BE2C (cell line): ENCODE data around the gene HMX1.

Source experiments
- DNase-seq: peaks from one replicate; pipeline ENCODE4 v3.0.0-alpha.2; 2020
- H3K27me3 ChIP-seq: fragments of 250-450 bp; sonication (Bioruptor Pico); 2 replicates; pipeline ENCODE4 v1.5.1; 2020; ENCODE audit warnings: mild to moderate bottlenecking
- H3K36me3 ChIP-seq: fragments of 250-450 bp; sonication (Bioruptor Pico); 2 replicates; pipeline ENCODE4 v1.5.1; 2020; ENCODE audit warnings: mild to moderate bottlenecking
- H3K4me1 ChIP-seq: fragments of 250-450 bp; sonication (Bioruptor Pico); 2 replicates; pipeline ENCODE4 v1.5.1; 2020
- H3K4me3 ChIP-seq: 2 replicates; pipeline ENCODE4 v1.5.1; 2011; ENCODE audit warnings: low read depth, low read length
- H3K9me3 ChIP-seq: fragments of 250-450 bp; sonication (Bioruptor Pico); 2 replicates; pipeline ENCODE4 v1.5.1; 2020
- TF ChIP-seq, protein P1 (sequence below): IDR thresholded peaks from 2 replicates; pipeline ENCODE4 v1.5.1; 2012; ENCODE audit warnings: mild to moderate bottlenecking, low read depth, low read length

The HMX1 gene

GRCh38 chr4:8906991-8907595, 35.5 kb upstream of the HMX1 start:
- Histone ChIP-seq H3K4me1 (no peaks in the 10 kb centered on the region), H3K27me3 (no peaks in the 10 kb centered on the region; the same call in 1 of the 2 replicates), H3K9me3 (no peaks in the 10 kb centered on the region), H3K36me3 (no peaks in the 10 kb centered on the region), H3K4me3 (no peak overlapping the region)
- no peak for DNase-seq
- TF ChIP-seq, protein P1, sequence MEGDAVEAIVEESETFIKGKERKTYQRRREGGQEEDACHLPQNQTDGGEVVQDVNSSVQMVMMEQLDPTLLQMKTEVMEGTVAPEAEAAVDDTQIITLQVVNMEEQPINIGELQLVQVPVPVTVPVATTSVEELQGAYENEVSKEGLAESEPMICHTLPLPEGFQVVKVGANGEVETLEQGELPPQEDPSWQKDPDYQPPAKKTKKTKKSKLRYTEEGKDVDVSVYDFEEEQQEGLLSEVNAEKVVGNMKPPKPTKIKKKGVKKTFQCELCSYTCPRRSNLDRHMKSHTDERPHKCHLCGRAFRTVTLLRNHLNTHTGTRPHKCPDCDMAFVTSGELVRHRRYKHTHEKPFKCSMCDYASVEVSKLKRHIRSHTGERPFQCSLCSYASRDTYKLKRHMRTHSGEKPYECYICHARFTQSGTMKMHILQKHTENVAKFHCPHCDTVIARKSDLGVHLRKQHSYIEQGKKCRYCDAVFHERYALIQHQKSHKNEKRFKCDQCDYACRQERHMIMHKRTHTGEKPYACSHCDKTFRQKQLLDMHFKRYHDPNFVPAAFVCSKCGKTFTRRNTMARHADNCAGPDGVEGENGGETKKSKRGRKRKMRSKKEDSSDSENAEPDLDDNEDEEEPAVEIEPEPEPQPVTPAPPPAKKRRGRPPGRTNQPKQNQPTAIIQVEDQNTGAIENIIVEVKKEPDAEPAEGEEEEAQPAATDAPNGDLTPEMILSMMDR, result no peak

GRCh38 chr4:8906668-8906970, 35.0 kb upstream of the HMX1 start:
- no peak overlapping the region for H3K4me3 ChIP-seq
- no peak for DNase-seq
- H3K36me3 ChIP-seq, result no peaks in the 10 kb centered on the region
- TF ChIP-seq, protein P1, result no peak
- no peaks in the 10 kb centered on the region; the same call in 1 of the 2 replicates for H3K27me3 ChIP-seq
- no peaks in the 10 kb centered on the region for H3K4me1 ChIP-seq
- no peaks in the 10 kb centered on the region; the same call in 1 of the 2 replicates for H3K9me3 ChIP-seq

- no peaks in the 10 kb centered on the region for H3K36me3 ChIP-seq
- TF ChIP-seq, protein P1, result no peak
Measured at GRCh38 chr4:8905773-8906667, 34.4 kb upstream of the HMX1 start.

GRCh38 chr4:8905226-8905772, 33.7 kb upstream of the HMX1 start:
- no peaks in the 10 kb centered on the region; the same call in 1 of the 2 replicates for H3K27me3 ChIP-seq
- peak; percentile 1 for DNase-seq
- no peak overlapping the region for H3K4me3 ChIP-seq
- no peaks in the 10 kb centered on the region; the same call in 1 of the 2 replicates for H3K9me3 ChIP-seq
- no peaks in the 10 kb centered on the region for H3K36me3 ChIP-seq
- TF ChIP-seq, protein P1, result no peak
- H3K4me1 ChIP-seq, result no peaks in the 10 kb centered on the region

More at GRCh38 chr4:8905773-8906667, 34.4 kb upstream of the HMX1 start:
- no peak overlapping the region for H3K4me3 ChIP-seq
- no peaks in the 10 kb centered on the region; the same call in 1 of the 2 replicates for H3K9me3 ChIP-seq
- H3K27me3 ChIP-seq, result no peaks in the 10 kb centered on the region; the same call in 1 of the 2 replicates
- peak; percentile 3 for DNase-seq
- no peaks in the 10 kb centered on the region for H3K4me1 ChIP-seq

DNA sequence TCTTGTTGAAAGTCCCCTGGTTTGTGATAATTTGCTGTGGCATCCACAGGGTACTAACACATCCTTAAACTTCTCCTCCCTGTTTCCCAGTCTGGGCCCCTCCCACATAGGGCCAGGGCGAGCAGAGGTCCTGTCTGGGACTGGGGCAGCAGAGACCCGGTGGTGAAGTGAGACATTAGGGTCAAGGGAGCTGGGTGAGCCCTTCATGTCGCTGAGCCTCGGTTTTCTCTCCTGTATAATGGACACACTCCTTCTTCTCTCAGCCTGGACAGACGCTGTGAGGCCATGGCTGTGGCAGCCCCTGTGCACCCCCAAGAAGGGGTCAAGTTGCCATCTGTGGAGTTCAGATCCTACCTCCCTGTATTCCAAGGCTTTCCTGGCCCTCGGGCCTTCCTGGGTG, 33.0 kb upstream of the HMX1 start:
- Histone ChIP-seq H3K27me3 (no peaks in the 10 kb centered on the region; the same call in 1 of the 2 replicates), H3K36me3 (no peaks in the 10 kb centered on the region), H3K9me3 (no peaks in the 10 kb centered on the region; the same call in 1 of the 2 replicates), H3K4me1 (no peaks in the 10 kb centered on the region), H3K4me3 (no peak overlapping the region)
- TF ChIP-seq, protein P1, result no peak
- peak; percentile 3 for DNase-seq
